Natural killer cell (primary cell): ENCODE results near the gene PAK5. TPM values are rescaled to one million over a fixed set of nuclear protein-coding genes. Genes with fewer than 3 reads are reported as not detected.
"Not testable (repeated sequence)": the region's sequence is repeated elsewhere in the genome, so short reads cannot be mapped to it uniquely, and the experiment has no call there.

Experiments used
- ATAC-seq, 3 donors: fragments of 150-1000 bp in 2 of 3; fragments of 200-7000 bp in 1 of 3; cut with Tn5 transposase; 1 replicate in 1 of 3; 2 replicates in 2 of 3; pipeline ENCODE4 v1.10.0; 2021; ENCODE audit warnings: mild to moderate bottlenecking in 2 of 3, moderate library complexity in 2 of 3
- DNase-seq, 2 donors: peaks; one replicate each; pipeline versions ENCODE4 v3.0.0 to v3.0.0-alpha.2; 2013 to 2021; ENCODE audit warnings: mixed read lengths in 1 of 2
- H3K27ac ChIP-seq: one replicate; pipeline ENCODE4 v1.5.1; 2013; ENCODE audit warnings: mild to moderate bottlenecking, low read length
- H3K27me3 ChIP-seq: one replicate; pipeline ENCODE4 v1.6.1; 2013; ENCODE audit warnings: low read length; ENCODE audit not compliant: control insufficient read depth, insufficient read depth
- H3K36me3 ChIP-seq: one replicate; pipeline ENCODE4 v1.6.1; 2013; ENCODE audit warnings: low read length; ENCODE audit not compliant: control insufficient read depth, insufficient read depth
- H3K4me1 ChIP-seq: one replicate; pipeline ENCODE4 v1.6.1; 2013; ENCODE audit warnings: low read length; ENCODE audit not compliant: control insufficient read depth, insufficient read depth
- H3K4me3 ChIP-seq: one replicate; pipeline ENCODE4 v1.5.1; 2013; ENCODE audit warnings: low read length
- H3K9me3 ChIP-seq: one replicate; pipeline ENCODE4 v1.6.1; 2013; ENCODE audit warnings: low read length; ENCODE audit not compliant: control insufficient read depth, insufficient read depth
- H3K27ac Mint-ChIP-seq, 2 donors: one replicate each; pipeline ENCODE4 v1.8.0; 2022; ENCODE audit warnings: mild to moderate bottlenecking in 2 of 2, mixed read lengths in 2 of 2, moderate library complexity in 1 of 2
- H3K27me3 Mint-ChIP-seq, 2 donors: one replicate each; pipeline ENCODE4 v1.8.0; 2022; ENCODE audit warnings: low read depth in 2 of 2, mixed read lengths in 2 of 2
- H3K36me3 Mint-ChIP-seq: one replicate; pipeline ENCODE4 v1.8.0; 2022; ENCODE audit warnings: mixed read lengths
- H3K4me1 Mint-ChIP-seq, 2 donors: one replicate each; pipeline ENCODE4 v1.8.0; 2022; ENCODE audit warnings: mixed read lengths in 2 of 2
- H3K4me3 Mint-ChIP-seq: one replicate; pipeline ENCODE4 v1.8.0; 2022; ENCODE audit warnings: mild to moderate bottlenecking, moderate library complexity, mixed read lengths
- H3K9me3 Mint-ChIP-seq, 2 donors: one replicate each; pipeline ENCODE4 v1.8.0; 2022; ENCODE audit warnings: mixed read lengths in 2 of 2
- CTCF ChIP-seq: fragments of 200-600 bp; IDR thresholded peaks from one replicate; pipeline ENCODE4 v1.8.0; 2022; ENCODE audit warnings: antibody characterized with exemption
- WGBS: methylation state at CpG from one replicate; pipeline ENCODE4 v1.1.7; 2013; ENCODE audit warnings: missing lambda C conversion rate; ENCODE audit not compliant: insufficient coverage; 5-methylcytosine and 5-hydroxymethylcytosine counted together
- intact Hi-C: fragments of 100-400 bp; cut with micrococcal nuclease; formaldehyde crosslinking; loops from one replicate; pipeline ENCODE4 v1.14.2; 2022
- total RNA-seq, 4 donors: library from RNA; stranded (reverse); fragments of 120-200 nt in 1 of 4; gene quantifications; one replicate each; pipeline versions ENCODE4 v1.2.3 to v1.2.4, GENCODE V29; 2013 to 2022

PAK5 gene
- total RNA-seq, 3 donors from 2014 or later (not counting 1 experiment from before 2014, with no cell fraction given) = not detected

- H3K9me3 ChIP-seq = no peaks in the 10 kb centered on the region
- no peaks in the 10 kb centered on the region for H3K27me3 ChIP-seq
- H3K36me3 Mint-ChIP-seq = no peaks in the 10 kb centered on the region
- H3K27me3 Mint-ChIP-seq = no peaks in the 10 kb centered on the region
- WGBS = 63% methylated on average over 7 of the region's 8 CpGs
- H3K36me3 ChIP-seq = no peaks in the 10 kb centered on the region
- H3K27ac Mint-ChIP-seq = no peak overlapping the region
- ATAC-seq (no peak), DNase-seq (no peak)
- H3K27ac ChIP-seq = no peak overlapping the region
- peaks cover 8 to 9% of the 10 kb centered on the region in 2 donors for H3K9me3 Mint-ChIP-seq
- H3K4me1 Mint-ChIP-seq = no peaks in the 10 kb centered on the region
- H3K4me1 ChIP-seq = no peaks in the 10 kb centered on the region
- H3K4me3 ChIP-seq = no peak overlapping the region
- no peak for TF ChIP-seq CTCF
- no peak overlapping the region for H3K4me3 Mint-ChIP-seq
- intact Hi-C loops = no loop called here
These were observed 178.5 kb downstream of the PAK5 start for GRCh38 chr20:9660236-9660868.

DNA sequence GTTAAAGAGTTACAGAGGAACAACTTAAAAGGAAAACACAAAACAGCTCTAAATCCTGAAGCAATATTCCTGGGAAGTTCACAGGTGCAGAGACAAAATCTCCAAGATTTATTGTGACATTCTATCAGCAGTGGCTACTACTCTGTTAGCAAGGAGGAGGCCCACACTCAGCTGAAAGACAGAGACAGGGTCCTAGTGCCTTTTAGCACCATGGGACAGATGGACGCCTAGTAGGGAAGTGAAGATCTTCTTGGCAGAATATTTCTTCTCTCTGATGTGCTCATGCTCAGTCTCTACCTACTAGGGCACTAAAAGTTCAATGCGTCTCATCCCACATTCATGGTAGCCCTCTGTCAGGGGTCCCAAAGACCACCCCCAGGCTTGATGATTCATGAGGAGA lies 191.1 kb downstream of the PAK5 start:
- ATAC-seq = no peak
- Histone ChIP-seq H3K27me3 (no peaks in the 10 kb centered on the region), H3K4me3 (no peak overlapping the region), H3K36me3 (no peaks in the 10 kb centered on the region), H3K9me3 (no peaks in the 10 kb centered on the region), H3K4me1 (no peaks in the 10 kb centered on the region), H3K27ac (no peak overlapping the region)
- WGBS = 88% methylated on average over 2 of the region's 2 CpGs
- Mint-ChIP-seq H3K4me3 (no peak overlapping the region), H3K27me3 (no peaks in the 10 kb centered on the region), H3K36me3 (no peaks in the 10 kb centered on the region), H3K27ac (no peak overlapping the region), H3K9me3 (peaks cover 2% of the 10 kb centered on the region in 2 donors), H3K4me1 (no peaks in the 10 kb centered on the region)
- TF ChIP-seq CTCF = no peak
- intact Hi-C loops = no loop called here
- DNase-seq = no peak

GRCh38 chr20:9646375-9646774 lies 192.5 kb downstream of the PAK5 start:
- no peaks in the 10 kb centered on the region for H3K27me3 ChIP-seq
- intact Hi-C loops = no loop called here
- no peak overlapping the region for H3K4me3 ChIP-seq
- TF ChIP-seq CTCF = no peak
- no peaks in the 10 kb centered on the region for H3K36me3 ChIP-seq
- Mint-ChIP-seq H3K36me3 (no peaks in the 10 kb centered on the region), H3K9me3 (peaks cover 2% of the 10 kb centered on the region in 2 donors), H3K27ac (no peak overlapping the region), H3K27me3 (no peaks in the 10 kb centered on the region), H3K4me3 (no peak overlapping the region), H3K4me1 (no peaks in the 10 kb centered on the region)
- DNase-seq (no peak), ATAC-seq (no peak)
- H3K4me1 ChIP-seq = no peaks in the 10 kb centered on the region
- H3K27ac ChIP-seq = no peak overlapping the region
- WGBS = 84% methylated on average over 2 of the region's 3 CpGs
- H3K9me3 ChIP-seq = no peaks in the 10 kb centered on the region

DNA sequence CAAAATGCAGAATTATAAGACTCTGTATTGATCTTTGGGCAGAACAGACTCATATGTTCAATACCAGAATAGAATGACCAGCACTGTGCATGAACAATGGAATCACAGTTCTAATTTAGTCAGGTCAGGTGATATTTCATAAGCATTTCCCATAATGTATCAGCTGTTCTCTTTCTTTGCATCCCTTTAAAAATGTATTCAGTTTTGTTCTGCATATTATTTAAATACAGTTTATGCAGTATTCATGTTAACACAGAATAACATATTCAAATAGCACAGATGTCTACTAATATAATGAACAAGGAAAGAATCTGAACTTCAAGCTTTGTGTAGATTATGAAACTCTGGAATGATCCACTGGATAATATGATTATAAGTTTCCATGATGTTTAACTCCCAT lies 196.0 kb downstream of the PAK5 start:
- Mint-ChIP-seq H3K4me3 (no peak overlapping the region), H3K27me3 (no peaks in the 10 kb centered on the region), H3K4me1 (no peaks in the 10 kb centered on the region), H3K9me3 (peaks cover 2 to 4% of the 10 kb centered on the region in 2 donors), H3K27ac (no peak overlapping the region), H3K36me3 (no peaks in the 10 kb centered on the region)
- intact Hi-C loops = no loop called here
- H3K27ac ChIP-seq = no peak overlapping the region
- H3K4me3 ChIP-seq = no peak overlapping the region
- DNase-seq (no peak), ATAC-seq (no peak)
- H3K9me3 ChIP-seq = no peaks in the 10 kb centered on the region
- no peaks in the 10 kb centered on the region for H3K27me3 ChIP-seq
- H3K4me1 ChIP-seq = no peaks in the 10 kb centered on the region
- no peak for TF ChIP-seq CTCF
- no peaks in the 10 kb centered on the region for H3K36me3 ChIP-seq

GRCh38 chr20:9641499-9642000 lies 197.3 kb downstream of the PAK5 start:
- not testable (repeated sequence) for H3K36me3 Mint-ChIP-seq, H3K27me3 Mint-ChIP-seq
- WGBS = 91% methylated on average over 21 of the region's 26 CpGs

More at GRCh38 chr20:9641499-9642000, 197.3 kb downstream of the PAK5 start:
- intact Hi-C loops, H3K27ac Mint-ChIP-seq, H3K4me1 Mint-ChIP-seq, H3K27ac ChIP-seq, H3K36me3 ChIP-seq, H3K9me3 ChIP-seq, H3K27me3 ChIP-seq, H3K4me1 ChIP-seq, ATAC-seq, DNase-seq, H3K4me3 ChIP-seq, H3K4me3 Mint-ChIP-seq, H3K9me3 Mint-ChIP-seq: not testable (repeated sequence)
